AG09319 (cell line): Measurements from ENCODE around the gene MAVS.

ENCODE experiments used
- DNase-seq: peaks from one replicate; pipeline ENCODE4 v3.0.0-alpha.2; 2010; ENCODE audit warnings: low read depth; ENCODE audit errors: extremely low read depth
- CTCF ChIP-seq: IDR thresholded peaks from 2 replicates; pipeline ENCODE4 v1.5.1; 2011; ENCODE audit warnings: low read depth, mild to moderate bottlenecking, inconsistent platforms, low read length, moderate library complexity

MAVS gene

GRCh38 chr20:3919352-3919751, 72.7 kb downstream of the MAVS start:
- TF ChIP-seq CTCF, result no peak
- no peak for DNase-seq

- no peak for TF ChIP-seq CTCF
- no peak for DNase-seq
These were observed 75.8 kb downstream of the MAVS start for GRCh38 chr20:3922223-3922982.

- TF ChIP-seq CTCF, result no peak
- no peak for DNase-seq
These were observed 76.3 kb downstream of the MAVS start for GRCh38 chr20:3922983-3923339.

GRCh38 chr20:3923818-3924217, 77.2 kb downstream of the MAVS start:
- TF ChIP-seq CTCF, result no peak
- no peak for DNase-seq

GRCh38 chr20:3924304-3925112, 77.9 kb downstream of the MAVS start:
- TF ChIP-seq CTCF, result no peak
- no peak for DNase-seq

GRCh38 chr20:3925113-3925695, 78.6 kb downstream of the MAVS start:
- no peak for TF ChIP-seq CTCF
- no peak for DNase-seq
